CD14-positive monocyte (primary cell): ENCODE data around the gene DIAPH1. TPM values are rescaled to one million over a fixed set of nuclear protein-coding genes. Genes with fewer than 3 reads are reported as not detected.
A peak's percentile ranks its signal among the peaks of the same experiment; 100 is the strongest.

Source experiments
- DNase-seq, 3 donors: peaks; one replicate each; pipeline ENCODE4 v3.0.0-alpha.2; 2011 to 2022
- H2AFZ ChIP-seq: 2 replicates; pipeline ENCODE4 v1.6.0; 2012; ENCODE audit warnings: mild to moderate bottlenecking, low read depth, low read length, inconsistent platforms; ENCODE audit not compliant: insufficient read depth, poor library complexity, severe bottlenecking
- H3K27ac ChIP-seq, 2 donors: 1 replicate in 1 of 2; 2 replicates in 1 of 2; pipeline ENCODE4 v1.5.1; 2012 to 2013; ENCODE audit warnings: low read length in 2 of 2, control low read depth in 1 of 2, inconsistent platforms in 1 of 2, low read depth in 1 of 2, mild to moderate bottlenecking in 1 of 2
- H3K27me3 ChIP-seq, 2 donors: one replicate each; pipeline versions ENCODE4 v1.6.0 to v1.6.1; 2011 to 2013; ENCODE audit warnings: low read length in 2 of 2; ENCODE audit not compliant: control insufficient read depth in 2 of 2, insufficient read depth in 2 of 2
- H3K36me3 ChIP-seq, 2 donors: replicated peaks in 1 of 2; 1 replicate in 1 of 2; 2 replicates in 1 of 2; pipeline versions ENCODE4 v1.5.1 to v1.6.1; 2012 to 2013; ENCODE audit warnings: low read length in 2 of 2, control low read depth in 1 of 2, inconsistent platforms in 1 of 2, mild to moderate bottlenecking in 1 of 2; ENCODE audit not compliant: insufficient read depth in 2 of 2, control insufficient read depth in 1 of 2
- H3K4me1 ChIP-seq, 2 donors: 1 replicate in 1 of 2; 2 replicates in 1 of 2; pipeline versions ENCODE4 v1.5.1 to v1.6.1; 2012 to 2013; ENCODE audit warnings: low read length in 2 of 2, control low read depth in 1 of 2, inconsistent platforms in 1 of 2, mild to moderate bottlenecking in 1 of 2, moderate library complexity in 1 of 2; ENCODE audit not compliant: insufficient read depth in 2 of 2, control insufficient read depth in 1 of 2
- H3K4me2 ChIP-seq: replicated peaks from 2 replicates; pipeline ENCODE3; 2012; ENCODE audit warnings: low read length, moderate library complexity, mild to moderate bottlenecking; ENCODE audit not compliant: poor library complexity, severe bottlenecking; ENCODE audit errors: extremely low read depth
- H3K4me3 ChIP-seq, 3 experiments: fragments of 200-600 bp in 1 of 3; sonication (generic) in 1 of 3; replicated peaks in 1 of 3; 1 replicate in 2 of 3; 2 replicates in 1 of 3; pipeline ENCODE4 v1.5.1; 2011 to 2013; ENCODE audit warnings: low read length in 3 of 3, mild to moderate bottlenecking in 3 of 3, control low read depth in 2 of 3, low read depth in 2 of 3, inconsistent platforms in 1 of 3, moderate library complexity in 1 of 3
- H3K79me2 ChIP-seq: 2 replicates; pipeline ENCODE4 v1.6.0; 2012; ENCODE audit warnings: mild to moderate bottlenecking, control low read depth, inconsistent platforms, low read length, moderate library complexity; ENCODE audit not compliant: insufficient read depth
- H3K9ac ChIP-seq: 2 replicates; pipeline ENCODE4 v1.6.0; 2017; ENCODE audit warnings: low read length, mild to moderate bottlenecking; ENCODE audit not compliant: insufficient read depth, poor library complexity, severe bottlenecking
- H3K9me3 ChIP-seq, 2 donors: replicated peaks in 1 of 2; 1 replicate in 1 of 2; 2 replicates in 1 of 2; pipeline versions ENCODE4 v1.5.1 to v1.6.1; 2012 to 2013; ENCODE audit warnings: low read length in 2 of 2, control low read depth in 1 of 2; ENCODE audit not compliant: control insufficient read depth in 1 of 2, insufficient read depth in 1 of 2
- H4K20me1 ChIP-seq: 2 replicates; pipeline ENCODE4 v1.6.0; 2012; ENCODE audit warnings: mild to moderate bottlenecking, low read length, control low read depth, moderate library complexity; ENCODE audit not compliant: insufficient read depth
- H3K27ac Mint-ChIP-seq, 7 donors: one replicate each; pipeline ENCODE4 v1.8.0; 2020; ENCODE audit warnings: mild to moderate bottlenecking in 7 of 7, mixed read lengths in 7 of 7, moderate library complexity in 6 of 7, inconsistent platforms in 2 of 7
- H3K27me3 Mint-ChIP-seq, 3 donors: one replicate each; pipeline ENCODE4 v1.8.0; 2021 to 2022; ENCODE audit warnings: low read depth in 3 of 3, mild to moderate bottlenecking in 3 of 3, mixed read lengths in 3 of 3, moderate library complexity in 3 of 3, inconsistent platforms in 1 of 3
- H3K36me3 Mint-ChIP-seq, 2 donors: one replicate each; pipeline ENCODE4 v1.8.0; 2020; ENCODE audit warnings: mixed read lengths in 2 of 2, inconsistent platforms in 1 of 2, mild to moderate bottlenecking in 1 of 2
- H3K4me1 Mint-ChIP-seq: one replicate; pipeline ENCODE4 v1.8.0; 2020; ENCODE audit warnings: mild to moderate bottlenecking, mixed read lengths
- H3K4me3 Mint-ChIP-seq, 2 donors: one replicate each; pipeline ENCODE4 v1.8.0; 2020; ENCODE audit warnings: mild to moderate bottlenecking in 2 of 2, mixed read lengths in 2 of 2, moderate library complexity in 1 of 2
- H3K9me3 Mint-ChIP-seq, 7 donors: one replicate each; pipeline ENCODE4 v1.8.0; 2020 to 2022; ENCODE audit warnings: mixed read lengths in 7 of 7, mild to moderate bottlenecking in 6 of 7, moderate library complexity in 6 of 7, inconsistent platforms in 2 of 7
- WGBS: methylation state at CpG from one replicate; pipeline ENCODE4 v1.1.5; 2013; ENCODE audit warnings: missing lambda C conversion rate; ENCODE audit not compliant: insufficient coverage; 5-methylcytosine and 5-hydroxymethylcytosine counted together
- intact Hi-C, 2 donors: fragments of 100-400 bp; cut with micrococcal nuclease; formaldehyde crosslinking; loops; one replicate each; pipeline versions ENCODE4 v1.15.0 to v1.15.1; 2023
- polyA plus RNA-seq, 3 donors: library from polyadenylated mRNA; depleted of rRNA in 1 of 3; unstranded in 2 of 3; stranded (reverse) in 1 of 3; fragments of 300-500 nt in 2 of 3; fragments of >200 nt in 1 of 3; fragmentation: Illumina TruSeq in 2 of 3; gene quantifications; 1 replicate in 2 of 3; 2 replicates in 1 of 3; pipeline ENCODE4 v1.2.3, GENCODE V29; 2012 to 2021
- TF ChIP-seq, protein P1 (sequence below): fragments of 200-600 bp; IDR thresholded peaks from one replicate; pipeline ENCODE4 v1.8.0; 2022; ENCODE audit warnings: antibody characterized with exemption, mild to moderate bottlenecking

The DIAPH1 gene
- polyA plus RNA-seq, 3 donors = 60.2 to 140 (median 98.6) TPM

DNA sequence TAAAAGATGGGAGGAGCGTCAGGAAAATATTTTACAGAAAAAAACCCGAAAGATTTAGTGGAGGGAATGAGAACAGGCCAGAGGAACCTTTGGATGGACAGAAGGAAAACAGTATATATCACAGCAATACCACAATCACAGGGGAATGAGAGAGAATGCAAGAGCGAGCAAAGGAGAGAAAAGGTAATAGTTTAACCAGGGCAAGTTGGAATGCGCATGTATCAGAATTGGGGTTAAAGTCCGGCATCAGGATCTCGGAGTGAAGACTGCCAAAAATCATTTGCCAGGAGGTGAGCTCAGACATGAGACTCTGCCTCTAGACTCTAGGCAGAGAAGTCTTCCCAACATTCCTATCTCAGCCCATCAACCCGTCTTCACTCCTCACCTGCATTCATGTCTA, 93.1 kb downstream of the DIAPH1 start:
- Histone ChIP-seq H3K4me1 (peaks cover 22 to 25% of the 10 kb centered on the region in 2 donors), H3K27me3 (no peaks in the 10 kb centered on the region), H3K9ac (no peak overlapping the region), H3K9me3 (no peaks in the 10 kb centered on the region), H3K36me3 (peaks cover 78 to 89% of the 10 kb centered on the region in 2 donors), H3K27ac (no peak overlapping the region), H3K79me2 (peaks cover 8% of the 10 kb centered on the region), H4K20me1 (peaks cover 91% of the 10 kb centered on the region), H3K4me2 (no peak overlapping the region), H3K4me3 (no peak overlapping the region), H2AFZ (no peak overlapping the region)
- Mint-ChIP-seq H3K9me3 (no peaks in the 10 kb centered on the region), H3K4me1 (peaks cover 34% of the 10 kb centered on the region), H3K36me3 (peaks cover 15 to 32% of the 10 kb centered on the region in 2 donors), H3K4me3 (no peak overlapping the region), H3K27me3 (no peaks in the 10 kb centered on the region), H3K27ac (peak overlapping the region in 2 of 7 donors; percentile 31 to 33)
- intact Hi-C loops = loop anchor here in 1 of 2 donors (5.0 kb wide), 1 partner anchor 37 kb away; no protein-coding TSS in a partner anchor
- TF ChIP-seq, protein P1, sequence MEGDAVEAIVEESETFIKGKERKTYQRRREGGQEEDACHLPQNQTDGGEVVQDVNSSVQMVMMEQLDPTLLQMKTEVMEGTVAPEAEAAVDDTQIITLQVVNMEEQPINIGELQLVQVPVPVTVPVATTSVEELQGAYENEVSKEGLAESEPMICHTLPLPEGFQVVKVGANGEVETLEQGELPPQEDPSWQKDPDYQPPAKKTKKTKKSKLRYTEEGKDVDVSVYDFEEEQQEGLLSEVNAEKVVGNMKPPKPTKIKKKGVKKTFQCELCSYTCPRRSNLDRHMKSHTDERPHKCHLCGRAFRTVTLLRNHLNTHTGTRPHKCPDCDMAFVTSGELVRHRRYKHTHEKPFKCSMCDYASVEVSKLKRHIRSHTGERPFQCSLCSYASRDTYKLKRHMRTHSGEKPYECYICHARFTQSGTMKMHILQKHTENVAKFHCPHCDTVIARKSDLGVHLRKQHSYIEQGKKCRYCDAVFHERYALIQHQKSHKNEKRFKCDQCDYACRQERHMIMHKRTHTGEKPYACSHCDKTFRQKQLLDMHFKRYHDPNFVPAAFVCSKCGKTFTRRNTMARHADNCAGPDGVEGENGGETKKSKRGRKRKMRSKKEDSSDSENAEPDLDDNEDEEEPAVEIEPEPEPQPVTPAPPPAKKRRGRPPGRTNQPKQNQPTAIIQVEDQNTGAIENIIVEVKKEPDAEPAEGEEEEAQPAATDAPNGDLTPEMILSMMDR = no peak
- no peak for DNase-seq
- 100% methylated on average over 5 of the region's 7 CpGs for WGBS

DNA sequence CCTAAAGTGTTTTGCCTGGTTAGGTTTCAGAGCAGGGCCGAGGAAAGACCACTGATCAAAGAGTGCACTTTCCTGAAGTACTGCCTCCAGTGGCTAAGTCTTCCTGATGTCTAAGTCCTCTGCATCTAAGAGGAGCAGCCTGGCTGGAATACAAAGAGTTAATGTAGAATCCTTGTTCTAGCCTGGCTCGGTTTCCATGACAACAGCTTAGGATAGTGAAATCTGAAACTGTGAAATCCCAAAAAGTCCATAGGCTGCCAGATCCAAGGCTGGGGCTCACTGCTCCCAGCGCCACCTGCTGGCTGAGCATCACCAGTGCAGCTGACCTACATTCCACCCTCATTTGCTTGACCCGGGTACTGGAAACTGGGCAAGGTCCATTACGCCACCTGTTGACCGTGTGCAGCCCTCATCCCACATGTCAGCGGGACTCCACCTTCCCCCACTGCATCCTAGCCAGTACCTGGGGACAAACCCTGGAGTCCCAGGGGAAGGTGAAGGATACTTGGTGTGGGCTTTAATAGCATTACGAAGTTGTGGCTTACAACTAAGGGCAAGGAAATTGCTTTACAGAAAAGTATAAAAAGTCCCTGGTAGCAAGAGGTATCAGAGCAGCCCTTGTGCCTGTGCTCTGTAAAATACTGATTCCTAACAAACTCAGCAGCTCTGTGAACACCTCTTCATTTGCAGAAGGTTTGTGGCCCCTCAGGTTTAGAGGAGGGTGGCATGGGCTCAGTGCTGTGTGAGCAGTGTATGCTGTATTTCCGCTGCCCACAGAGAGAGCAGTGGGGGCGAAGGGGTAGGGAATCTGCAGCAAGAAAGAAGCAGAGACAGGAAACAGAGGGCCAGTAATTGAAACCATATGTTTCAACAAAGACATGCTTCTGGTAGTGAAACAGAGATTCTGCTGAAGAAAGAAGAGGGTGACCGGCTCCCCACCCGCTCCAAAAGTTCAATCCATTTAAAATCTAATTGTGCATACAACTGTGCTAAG, 93.9 kb downstream of the DIAPH1 start:
- peak overlapping the region in 5 of 7 donors; percentile 22 to 82 (median 47) for H3K27ac Mint-ChIP-seq
- DNase-seq = peak; percentile 64 to 89 (median 80)
- intact Hi-C loops = loop anchor here (5.0 kb wide), 5 partner anchors 37 to 203 kb away; partner anchors contain the start of genes HDAC3 (in 1 of the 2), PCDHGA10 (in 1 of the 2), PCDHGB7 (in 1 of the 2) and RELL2 (in 1 of the 2)
- TF ChIP-seq, protein P1 = peak; percentile 99
- no peak overlapping the region for H2AFZ ChIP-seq
- peak overlapping the region in 1 of 2 donors; percentile 15 for H3K27ac ChIP-seq
- H4K20me1 ChIP-seq = peaks cover 91% of the 10 kb centered on the region
- no peak overlapping the region for H3K4me3 Mint-ChIP-seq
- peaks cover 20 to 36% of the 10 kb centered on the region in 2 donors for H3K36me3 Mint-ChIP-seq
- peaks cover 8% of the 10 kb centered on the region for H3K79me2 ChIP-seq
- H3K4me3 ChIP-seq = no peak overlapping the region
- H3K27me3 ChIP-seq = no peaks in the 10 kb centered on the region
- H3K9me3 Mint-ChIP-seq = no peaks in the 10 kb centered on the region
- peaks cover 70 to 81% of the 10 kb centered on the region in 2 donors for H3K36me3 ChIP-seq
- H3K4me1 ChIP-seq = peaks cover 30 to 32% of the 10 kb centered on the region in 2 donors
- no peak overlapping the region for H3K9ac ChIP-seq
- 49% methylated on average over 7 of the region's 12 CpGs for WGBS
- H3K27me3 Mint-ChIP-seq = no peaks in the 10 kb centered on the region
- no peak overlapping the region for H3K4me2 ChIP-seq
- peaks cover 42% of the 10 kb centered on the region for H3K4me1 Mint-ChIP-seq
- no peaks in the 10 kb centered on the region for H3K9me3 ChIP-seq
